ENCODE results near the gene TTC7B. TPM values are rescaled to one million over a fixed set of nuclear protein-coding genes. Genes with fewer than 3 reads are reported as not detected.

TTC7B gene
- total RNA-seq, 1 experiment from 2014 or later = 40.9 TPM

DNA sequence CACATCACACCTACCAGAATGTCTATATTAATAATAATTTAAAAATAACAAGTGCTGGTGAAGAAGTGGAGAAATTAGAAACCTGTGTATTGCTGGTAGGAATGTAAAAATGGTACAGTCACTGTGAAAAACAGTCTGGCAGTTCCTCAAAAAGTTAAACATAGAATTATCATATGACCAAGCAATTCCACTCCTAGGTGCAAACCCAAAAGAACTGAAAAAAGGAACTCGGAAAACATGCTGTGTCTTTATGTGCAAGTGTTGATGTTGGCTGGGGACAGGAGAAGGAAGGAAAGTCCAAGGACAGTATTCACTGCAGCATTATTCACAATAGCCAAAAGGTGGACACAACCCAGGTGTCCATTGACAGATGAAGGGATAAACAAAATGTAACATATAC lies 146.5 kb downstream of the TTC7B start:
- no peaks in the 10 kb centered on the region for H3K27me3 ChIP-seq (ENCODE audit: control insufficient read depth, insufficient read depth, low read length)
- H3K9me3 ChIP-seq (ENCODE audit: control insufficient read depth, insufficient read depth, low read depth, low read length) = no peaks in the 10 kb centered on the region
- TF ChIP-seq POLR2AphosphoS5 (IDR thresholded peaks at IDR 0.05; ENCODE audit: low read depth, low read length) (no peak), TCF7L2 (IDR thresholded peaks at IDR 0.05; ENCODE audit: low read depth, low read length) (no peak), SIN3A (IDR thresholded peaks at IDR 0.05; ENCODE audit: borderline replicate concordance, insufficient read depth, low read depth, low read length) (no peak)
- TF ChIP-seq, protein P1, sequence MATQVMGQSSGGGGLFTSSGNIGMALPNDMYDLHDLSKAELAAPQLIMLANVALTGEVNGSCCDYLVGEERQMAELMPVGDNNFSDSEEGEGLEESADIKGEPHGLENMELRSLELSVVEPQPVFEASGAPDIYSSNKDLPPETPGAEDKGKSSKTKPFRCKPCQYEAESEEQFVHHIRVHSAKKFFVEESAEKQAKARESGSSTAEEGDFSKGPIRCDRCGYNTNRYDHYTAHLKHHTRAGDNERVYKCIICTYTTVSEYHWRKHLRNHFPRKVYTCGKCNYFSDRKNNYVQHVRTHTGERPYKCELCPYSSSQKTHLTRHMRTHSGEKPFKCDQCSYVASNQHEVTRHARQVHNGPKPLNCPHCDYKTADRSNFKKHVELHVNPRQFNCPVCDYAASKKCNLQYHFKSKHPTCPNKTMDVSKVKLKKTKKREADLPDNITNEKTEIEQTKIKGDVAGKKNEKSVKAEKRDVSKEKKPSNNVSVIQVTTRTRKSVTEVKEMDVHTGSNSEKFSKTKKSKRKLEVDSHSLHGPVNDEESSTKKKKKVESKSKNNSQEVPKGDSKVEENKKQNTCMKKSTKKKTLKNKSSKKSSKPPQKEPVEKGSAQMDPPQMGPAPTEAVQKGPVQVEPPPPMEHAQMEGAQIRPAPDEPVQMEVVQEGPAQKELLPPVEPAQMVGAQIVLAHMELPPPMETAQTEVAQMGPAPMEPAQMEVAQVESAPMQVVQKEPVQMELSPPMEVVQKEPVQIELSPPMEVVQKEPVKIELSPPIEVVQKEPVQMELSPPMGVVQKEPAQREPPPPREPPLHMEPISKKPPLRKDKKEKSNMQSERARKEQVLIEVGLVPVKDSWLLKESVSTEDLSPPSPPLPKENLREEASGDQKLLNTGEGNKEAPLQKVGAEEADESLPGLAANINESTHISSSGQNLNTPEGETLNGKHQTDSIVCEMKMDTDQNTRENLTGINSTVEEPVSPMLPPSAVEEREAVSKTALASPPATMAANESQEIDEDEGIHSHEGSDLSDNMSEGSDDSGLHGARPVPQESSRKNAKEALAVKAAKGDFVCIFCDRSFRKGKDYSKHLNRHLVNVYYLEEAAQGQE (IDR thresholded peaks at IDR 0.05; ENCODE audit: insufficient read depth in 1 of 2, low read depth in 2 of 2, low read length in 1 of 2) = no peak
- TF ChIP-seq, protein P2, sequence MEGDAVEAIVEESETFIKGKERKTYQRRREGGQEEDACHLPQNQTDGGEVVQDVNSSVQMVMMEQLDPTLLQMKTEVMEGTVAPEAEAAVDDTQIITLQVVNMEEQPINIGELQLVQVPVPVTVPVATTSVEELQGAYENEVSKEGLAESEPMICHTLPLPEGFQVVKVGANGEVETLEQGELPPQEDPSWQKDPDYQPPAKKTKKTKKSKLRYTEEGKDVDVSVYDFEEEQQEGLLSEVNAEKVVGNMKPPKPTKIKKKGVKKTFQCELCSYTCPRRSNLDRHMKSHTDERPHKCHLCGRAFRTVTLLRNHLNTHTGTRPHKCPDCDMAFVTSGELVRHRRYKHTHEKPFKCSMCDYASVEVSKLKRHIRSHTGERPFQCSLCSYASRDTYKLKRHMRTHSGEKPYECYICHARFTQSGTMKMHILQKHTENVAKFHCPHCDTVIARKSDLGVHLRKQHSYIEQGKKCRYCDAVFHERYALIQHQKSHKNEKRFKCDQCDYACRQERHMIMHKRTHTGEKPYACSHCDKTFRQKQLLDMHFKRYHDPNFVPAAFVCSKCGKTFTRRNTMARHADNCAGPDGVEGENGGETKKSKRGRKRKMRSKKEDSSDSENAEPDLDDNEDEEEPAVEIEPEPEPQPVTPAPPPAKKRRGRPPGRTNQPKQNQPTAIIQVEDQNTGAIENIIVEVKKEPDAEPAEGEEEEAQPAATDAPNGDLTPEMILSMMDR (IDR thresholded peaks at IDR 0.05) = no peak
- no TSS peak for BruUV-seq (replicated peaks)
- in situ Hi-C loops (cut with HindIII; ENCODE audit: low pct_unique_long_range_greater_than_20kb, low sequenced_read_pairs) (no loop called here), intact Hi-C loops (cut with micrococcal nuclease; ENCODE audit: unreplicated experiment) (no loop called here)
- H3K36me3 ChIP-seq (ENCODE audit: control insufficient read depth, insufficient read depth, low read length) = no peaks in the 10 kb centered on the region
- no peaks in the 10 kb centered on the region for H3K4me1 ChIP-seq (ENCODE audit: control insufficient read depth, insufficient read depth, low read length)
- POLR2A ChIA-PET = no interaction called here
- DNase-seq (ENCODE audit: low read depth, low spot score) (no peak), ATAC-seq (no peak)
- CTCF ChIA-PET = no interaction called here
- H3K27ac ChIP-seq (ENCODE audit: low read length) = no peak overlapping the region
- no peak overlapping the region for H3K4me3 ChIP-seq (ENCODE audit: low read depth in 2 of 2, low read length in 2 of 2)

DNA sequence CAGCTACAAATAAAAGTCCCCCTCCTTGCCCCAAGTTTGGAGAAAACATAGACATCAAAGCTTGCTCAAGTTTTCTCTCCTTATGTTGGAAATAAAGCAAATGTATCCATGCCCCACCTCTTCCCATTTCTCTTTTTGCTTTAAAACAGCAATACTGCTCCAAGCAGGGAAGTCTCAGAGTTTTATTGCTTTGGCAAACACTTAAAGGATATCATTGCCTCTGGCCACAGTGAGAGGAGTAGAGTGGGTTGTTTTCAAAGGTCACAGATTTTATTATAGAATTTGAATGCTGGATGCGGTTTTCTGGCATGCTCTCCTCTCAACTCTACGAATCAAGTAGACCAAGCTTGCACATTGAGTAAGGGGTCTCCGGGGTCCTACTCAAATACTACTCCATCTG lies 149.7 kb downstream of the TTC7B start:
- TF ChIP-seq, protein P1 (IDR thresholded peaks at IDR 0.05; ENCODE audit: insufficient read depth in 1 of 2, low read depth in 2 of 2, low read length in 1 of 2) = no peak
- TF ChIP-seq TCF7L2 (IDR thresholded peaks at IDR 0.05; ENCODE audit: low read depth, low read length) = no peak
- no peak for TF ChIP-seq SIN3A (IDR thresholded peaks at IDR 0.05; ENCODE audit: borderline replicate concordance, insufficient read depth, low read depth, low read length)
- TF ChIP-seq, protein P2 (IDR thresholded peaks at IDR 0.05) = no peak
- TF ChIP-seq POLR2AphosphoS5 (IDR thresholded peaks at IDR 0.05; ENCODE audit: low read depth, low read length) = no peak
- ChIA-PET POLR2A (no interaction called here), CTCF (no interaction called here)
- no peak overlapping the region for H3K4me3 ChIP-seq (ENCODE audit: low read depth in 2 of 2, low read length in 2 of 2)
- in situ Hi-C loops (cut with HindIII; ENCODE audit: low pct_unique_long_range_greater_than_20kb, low sequenced_read_pairs) = no loop called here
- H3K36me3 ChIP-seq (ENCODE audit: control insufficient read depth, insufficient read depth, low read length) = no peaks in the 10 kb centered on the region
- BruUV-seq (replicated peaks) = no TSS peak
- no peaks in the 10 kb centered on the region for H3K9me3 ChIP-seq (ENCODE audit: control insufficient read depth, insufficient read depth, low read depth, low read length)
- H3K27ac ChIP-seq (ENCODE audit: low read length) = no peak overlapping the region
- H3K4me1 ChIP-seq (ENCODE audit: control insufficient read depth, insufficient read depth, low read length) = no peaks in the 10 kb centered on the region
- H3K27me3 ChIP-seq (ENCODE audit: control insufficient read depth, insufficient read depth, low read length) = no peaks in the 10 kb centered on the region
- DNase-seq (ENCODE audit: low read depth, low spot score) (no peak), ATAC-seq (no peak)
- intact Hi-C loops (cut with micrococcal nuclease; ENCODE audit: unreplicated experiment) = no loop called here
